H1 (cell line): ENCODE results near the gene GFOD1. TPM values are rescaled to one million over a fixed set of nuclear protein-coding genes. Genes with fewer than 3 reads are reported as not detected.

Experiments
- CTCF ChIA-PET: fragments of 300-600 bp; sonication (Branson Sonifier 250); formaldehyde crosslinking; loops from one replicate; lab custom pipeline; 2021; ENCODE audit not compliant: partially characterized antibody; lab: Charles Lee
- POLR2A ChIA-PET: fragments of 300-600 bp; sonication (Branson Sonifier 250); formaldehyde crosslinking; loops from one replicate; lab custom pipeline; 2021; ENCODE audit warnings: inconsistent platforms; ENCODE audit not compliant: partially characterized antibody; lab: Charles Lee
- DNase-seq, 2 experiments: peaks; one replicate each; pipeline versions ENCODE4 v3.0.0 to v3.0.0-alpha.2; 2010 to 2022; ENCODE audit warnings: low spot score in 2 of 2, low read depth in 1 of 2, mixed read lengths in 1 of 2
- FAIRE-seq: peaks from 2 replicates; lab custom pipeline; 2011; peaks lifted over from hg19 to GRCh38; lab: Jason Lieb, UNC
- H2AFZ ChIP-seq: 2 replicates; pipeline ENCODE4 v1.8.1; 2012; ENCODE audit warnings: low read length, inconsistent platforms
- H2AK5ac ChIP-seq: 2 replicates; pipeline ENCODE4 v1.6.1; 2013; ENCODE audit warnings: low read depth, low read length
- H2BK120ac ChIP-seq: replicated peaks from 2 replicates; pipeline ENCODE3; 2013; ENCODE audit warnings: low read depth, low read length, inconsistent platforms
- H2BK12ac ChIP-seq: 2 replicates; pipeline ENCODE4 v1.6.1; 2013; ENCODE audit warnings: low read depth, low read length
- H2BK15ac ChIP-seq: 2 replicates; pipeline ENCODE4 v1.6.1; 2013; ENCODE audit warnings: low read length
- H2BK20ac ChIP-seq: 2 replicates; pipeline ENCODE4 v1.6.1; 2013; ENCODE audit warnings: low read length
- H2BK5ac ChIP-seq: 2 replicates; pipeline ENCODE4 v1.6.1; 2013; ENCODE audit warnings: low read depth, low read length
- H3K14ac ChIP-seq: 2 replicates; pipeline ENCODE4 v1.6.1; 2013; ENCODE audit warnings: inconsistent platforms; ENCODE audit not compliant: insufficient read length
- H3K18ac ChIP-seq: 2 replicates; pipeline ENCODE4 v1.6.1; 2013; ENCODE audit warnings: low read length; ENCODE audit errors: extremely low read depth
- H3K23ac ChIP-seq: 2 replicates; pipeline ENCODE4 v1.6.1; 2013; ENCODE audit warnings: inconsistent platforms; ENCODE audit not compliant: insufficient read length
- H3K23me2 ChIP-seq: 2 replicates; pipeline ENCODE4 v1.6.1; 2013; ENCODE audit warnings: low read depth, low read length
- H3K27ac ChIP-seq: 2 replicates; pipeline ENCODE4 v1.6.1; 2011; ENCODE audit warnings: low read depth, low read length, inconsistent platforms
- H3K27me3 ChIP-seq, 4 experiments: replicated peaks in 1 of 4; 1 replicate in 1 of 4; 2 replicates in 3 of 4; pipeline versions ENCODE4 v1.6.1 to v1.8.1; 2011 to 2013; ENCODE audit warnings: low read length in 3 of 4, mild to moderate bottlenecking in 3 of 4, inconsistent platforms in 2 of 4, mixed read lengths in 2 of 4, moderate library complexity in 1 of 4; ENCODE audit not compliant: control insufficient read depth in 3 of 4, insufficient read depth in 3 of 4; ENCODE audit errors: extremely low read depth in 1 of 4
- H3K36me3 ChIP-seq, 4 experiments: 2 replicates each; pipeline versions ENCODE4 v1.6.1 to v1.8.1; 2011 to 2013; ENCODE audit warnings: mild to moderate bottlenecking in 4 of 4, low read length in 3 of 4, moderate library complexity in 2 of 4, control low read depth in 1 of 4, inconsistent platforms in 1 of 4; ENCODE audit not compliant: insufficient read depth in 4 of 4, control insufficient read depth in 2 of 4
- H3K4ac ChIP-seq: replicated peaks from 2 replicates; pipeline ENCODE3; 2013; ENCODE audit warnings: low read length, low read depth, mixed read lengths, inconsistent platforms; ENCODE audit not compliant: insufficient read length
- H3K4me1 ChIP-seq, 4 experiments: replicated peaks in 1 of 4; 1 replicate in 1 of 4; 2 replicates in 3 of 4; pipeline versions ENCODE4 v1.6.1 to v1.8.1; 2011 to 2013; ENCODE audit warnings: low read length in 3 of 4, inconsistent platforms in 2 of 4, mixed read lengths in 1 of 4; ENCODE audit not compliant: insufficient read depth in 4 of 4, control insufficient read depth in 3 of 4
- H3K4me2 ChIP-seq, 2 experiments: 2 replicates each; pipeline versions ENCODE4 v1.6.1 to v1.8.1; 2011 to 2013; ENCODE audit warnings: low read depth in 2 of 2, low read length in 2 of 2, control low read depth in 1 of 2, inconsistent platforms in 1 of 2, mild to moderate bottlenecking in 1 of 2; ENCODE audit not compliant: insufficient read depth in 1 of 2
- H3K4me3 ChIP-seq, 4 experiments: fragments of 200-600, 300-600 bp in 1 of 4; sonication (generic), shearing (Covaris generic), sonication (Bioruptor Twin) in 1 of 4; 2 replicates each; pipeline versions ENCODE4 v1.5.1 to v1.8.1; 2011 to 2016; ENCODE audit warnings: low read length in 4 of 4, low read depth in 3 of 4, control low read depth in 2 of 4, inconsistent platforms in 2 of 4, mild to moderate bottlenecking in 2 of 4, mixed read lengths in 1 of 4, moderate library complexity in 1 of 4; ENCODE audit not compliant: insufficient read depth in 2 of 4; ENCODE audit errors: extremely low read depth in 1 of 4
- H3K56ac ChIP-seq: replicated peaks from 2 replicates; pipeline ENCODE3; 2013; ENCODE audit warnings: low read depth, mild to moderate bottlenecking, mixed read lengths, low read length, inconsistent platforms; ENCODE audit not compliant: insufficient read length
- H3K79me1 ChIP-seq: 2 replicates; pipeline ENCODE4 v1.6.1; 2013; ENCODE audit warnings: low read depth, low read length, control low read depth
- H3K79me2 ChIP-seq, 2 experiments: 2 replicates each; pipeline versions ENCODE4 v1.6.1 to v1.8.1; 2012 to 2013; ENCODE audit warnings: low read length in 2 of 2, mild to moderate bottlenecking in 2 of 2, inconsistent platforms in 1 of 2; ENCODE audit not compliant: insufficient read depth in 2 of 2, control insufficient read depth in 1 of 2
- H3K9ac ChIP-seq, 4 experiments: replicated peaks in 1 of 4; 1 replicate in 1 of 4; 2 replicates in 3 of 4; pipeline versions ENCODE4 v1.6.1 to v1.8.1; 2011 to 2013; ENCODE audit warnings: low read depth in 3 of 4, low read length in 3 of 4, control low read depth in 2 of 4, mild to moderate bottlenecking in 2 of 4, moderate library complexity in 2 of 4, inconsistent platforms in 1 of 4; ENCODE audit errors: extremely low read depth in 1 of 4
- H3K9me3 ChIP-seq, 2 experiments: 2 replicates each; pipeline versions ENCODE4 v1.6.1 to v1.8.1; 2012 to 2013; ENCODE audit warnings: mild to moderate bottlenecking in 2 of 2, moderate library complexity in 2 of 2, control low read depth in 1 of 2, inconsistent platforms in 1 of 2, low read depth in 1 of 2, low read length in 1 of 2, mixed read lengths in 1 of 2; ENCODE audit not compliant: insufficient read depth in 2 of 2
- H4K20me1 ChIP-seq, 2 experiments: replicated peaks in 1 of 2; 2 replicates each; pipeline versions ENCODE3 to v1.8.1; 2011 to 2013; ENCODE audit warnings: inconsistent platforms in 2 of 2, low read length in 2 of 2, mild to moderate bottlenecking in 1 of 2; ENCODE audit not compliant: insufficient read depth in 2 of 2, control insufficient read depth in 1 of 2
- H4K5ac ChIP-seq: 2 replicates; pipeline ENCODE4 v1.6.1; 2013; ENCODE audit warnings: low read length, low read depth, mixed read lengths, inconsistent platforms; ENCODE audit not compliant: insufficient read length
- H4K8ac ChIP-seq: 2 replicates; pipeline ENCODE4 v1.8.0; 2013; ENCODE audit warnings: mild to moderate bottlenecking, moderate library complexity, low read length, inconsistent platforms; ENCODE audit not compliant: insufficient read depth; ENCODE audit errors: extremely low read depth
- H4K91ac ChIP-seq: replicated peaks from 2 replicates; pipeline ENCODE3; 2013; ENCODE audit warnings: low read length, mixed read lengths, inconsistent platforms; ENCODE audit not compliant: insufficient read length
- EGR1 ChIP-seq: IDR thresholded peaks from 2 replicates; pipeline ENCODE4 v1.6.1; 2011; ENCODE audit warnings: low read depth, low read length, borderline replicate concordance
- EP300 ChIP-seq, 2 experiments: IDR thresholded peaks; 1 replicate in 1 of 2; 2 replicates in 1 of 2; pipeline ENCODE4 v1.6.1; 2011 to 2012; ENCODE audit warnings: low read depth in 2 of 2, low read length in 2 of 2, mild to moderate bottlenecking in 2 of 2, borderline replicate concordance in 1 of 2, inconsistent platforms in 1 of 2, moderate library complexity in 1 of 2
- FOSL1 ChIP-seq: IDR thresholded peaks from 2 replicates; pipeline ENCODE4 v1.6.1; 2011; ENCODE audit warnings: mild to moderate bottlenecking, low read depth, low read length, moderate library complexity; ENCODE audit not compliant: insufficient read depth
- JUND ChIP-seq: IDR thresholded peaks from 2 replicates; pipeline ENCODE4 v1.6.1; 2011; ENCODE audit warnings: mild to moderate bottlenecking, improper control_type of control experiment, low read length
- SUZ12 ChIP-seq: fragments of 200-600 bp; sonication (generic); IDR thresholded peaks from 2 replicates; pipeline ENCODE4 v1.6.1; 2012; ENCODE audit warnings: mild to moderate bottlenecking, inconsistent platforms, low read length, moderate library complexity, mixed read lengths
- TBP ChIP-seq: IDR thresholded peaks from 2 replicates; pipeline ENCODE4 v1.6.1; 2011; ENCODE audit warnings: low read depth, low read length, improper control_type of control experiment
- WGBS, 2 experiments: shearing (Covaris generic) in 1 of 2; methylation state at CpG; one replicate each; pipeline versions ENCODE4 v1.1.6 to v1.1.7; 2013 to 2015; ENCODE audit warnings: low lambda C conversion rate in 2 of 2, mixed read lengths in 2 of 2, inconsistent platforms in 1 of 2, low coverage in 1 of 2, missing lambda C conversion rate in 1 of 2; ENCODE audit not compliant: insufficient replicate concordance in 2 of 2, insufficient coverage in 1 of 2, insufficient read length in 1 of 2; ENCODE audit errors: extremely low coverage in 1 of 2, missing lambda C conversion rate in 1 of 2; 5-methylcytosine and 5-hydroxymethylcytosine counted together
- polyA plus RNA-seq, 7 experiments: library from polyadenylated mRNA; depleted of rRNA in 3 of 7; stranded (reverse) in 5 of 7; unstranded in 2 of 7; fragments of >200 nt in 5 of 7; fragments of 200-250 nt in 2 of 7; gene quantifications; 1 replicate in 5 of 7; 2 replicates in 1 of 7; 4 replicates in 1 of 7; pipeline versions ENCODE4 v1.2.1 to v1.2.3, GENCODE V29; 2011 to 2013; ENCODE audit warnings: missing spikeins in 2 of 7, mixed read lengths in 2 of 7
- total RNA-seq: library from RNA; stranded (reverse); fragmentation: NEBNext Ultra II Directional; extraction: Animal tissue kit (Norgen Biotek cat#: 25700); gene quantifications from 2 replicates; pipeline ENCODE4 v1.2.1, GENCODE V29; 2021
- TF ChIP-seq, protein P1 (sequence below): IDR thresholded peaks from 2 replicates; pipeline ENCODE4 v1.6.1; 2011; ENCODE audit warnings: low read length, improper control_type of control experiment
- TF ChIP-seq, protein P2 (sequence below): IDR thresholded peaks from 2 replicates; pipeline ENCODE4 v1.6.1; 2012; ENCODE audit warnings: inconsistent platforms

The GFOD1 gene
- total and polyA plus RNA-seq, 2 of the 8 experiments (the other 6 are each of a cell fraction or from before 2014, with no cell fraction given): 2.5 to 8.8 TPM

DNA sequence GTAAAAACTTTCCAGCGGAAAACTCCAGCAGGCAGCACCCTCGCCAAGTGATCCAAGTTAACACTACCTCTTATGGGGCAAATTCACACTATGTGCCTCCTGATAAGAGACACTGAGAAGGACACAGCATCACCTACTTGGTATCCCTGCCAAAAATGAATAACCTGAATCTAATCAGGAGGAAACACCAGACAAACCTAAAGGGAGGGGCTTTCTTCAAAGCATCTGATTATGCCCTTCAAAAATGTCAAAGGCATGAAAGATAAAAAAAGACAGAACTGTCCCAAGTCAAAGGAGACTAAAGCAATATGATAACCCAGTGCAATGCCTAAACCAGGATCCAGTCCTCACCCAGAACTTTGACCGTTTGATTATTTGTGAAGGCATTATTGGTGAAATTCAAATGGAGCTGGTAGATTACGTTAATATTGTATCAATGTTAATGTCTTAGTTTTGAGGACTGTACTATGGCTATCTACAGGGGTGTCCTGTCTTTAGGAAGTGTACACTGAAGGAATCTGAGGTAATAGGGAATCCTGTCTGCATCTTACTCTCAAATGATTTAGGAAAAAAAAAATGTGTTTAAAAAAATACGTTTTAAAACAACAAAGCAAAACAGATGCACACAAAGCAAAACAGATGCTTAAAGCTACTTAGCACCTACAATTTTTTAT lies 167.4 kb downstream of the GFOD1 start:
- no peak overlapping the region for H3K14ac ChIP-seq
- no peak overlapping the region for H4K5ac ChIP-seq
- no peak overlapping the region for H3K4me2 ChIP-seq
- no peak overlapping the region for H3K23ac ChIP-seq
- no peak for DNase-seq
- H3K36me3 ChIP-seq: peaks cover 24 to 87% (median 67%) of the 10 kb centered on the region in 4 experiments
- H2AK5ac ChIP-seq: no peak overlapping the region
- TF ChIP-seq, protein P1, sequence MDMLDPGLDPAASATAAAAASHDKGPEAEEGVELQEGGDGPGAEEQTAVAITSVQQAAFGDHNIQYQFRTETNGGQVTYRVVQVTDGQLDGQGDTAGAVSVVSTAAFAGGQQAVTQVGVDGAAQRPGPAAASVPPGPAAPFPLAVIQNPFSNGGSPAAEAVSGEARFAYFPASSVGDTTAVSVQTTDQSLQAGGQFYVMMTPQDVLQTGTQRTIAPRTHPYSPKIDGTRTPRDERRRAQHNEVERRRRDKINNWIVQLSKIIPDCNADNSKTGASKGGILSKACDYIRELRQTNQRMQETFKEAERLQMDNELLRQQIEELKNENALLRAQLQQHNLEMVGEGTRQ: no peak
- TF ChIP-seq JUND: no peak
- TF ChIP-seq EP300 (IDR thresholded peaks at IDR 0.05; ENCODE audit: borderline replicate concordance in 1 of 2, low read depth in 2 of 2, low read length in 2 of 2): no peak
- TF ChIP-seq, protein P2, sequence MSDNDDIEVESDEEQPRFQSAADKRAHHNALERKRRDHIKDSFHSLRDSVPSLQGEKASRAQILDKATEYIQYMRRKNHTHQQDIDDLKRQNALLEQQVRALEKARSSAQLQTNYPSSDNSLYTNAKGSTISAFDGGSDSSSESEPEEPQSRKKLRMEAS: no peak
- TF ChIP-seq FOSL1: no peak
- no peak for TF ChIP-seq TBP
- TF ChIP-seq EGR1: no peak
- no peak for TF ChIP-seq SUZ12
- no peak overlapping the region for H2BK15ac ChIP-seq
- 91% methylated on average over 5 of the region's 5 CpGs; no CpG with 5 or more reads in 1 of the 2 experiments for WGBS, 2 experiments
- no peak overlapping the region for H3K9ac ChIP-seq
- H2BK20ac ChIP-seq: no peak overlapping the region
- H3K23me2 ChIP-seq: no peaks in the 10 kb centered on the region
- CTCF ChIA-PET: interaction anchor here (0.6 kb wide), 1 partner anchor 10 kb away, joined by 4 read pairs; no protein-coding TSS in a partner anchor
- H2BK5ac ChIP-seq: no peak overlapping the region
- no peak overlapping the region for H2AFZ ChIP-seq
- no peak overlapping the region for H4K91ac ChIP-seq
- no peak overlapping the region for H3K4me3 ChIP-seq
- no peak overlapping the region for H3K18ac ChIP-seq
- no peak overlapping the region for H2BK12ac ChIP-seq
- no peaks in the 10 kb centered on the region for H3K79me1 ChIP-seq
- no peaks in the 10 kb centered on the region for H3K27me3 ChIP-seq
- no peak overlapping the region for H3K4ac ChIP-seq
- H4K20me1 ChIP-seq: no peaks in the 10 kb centered on the region
- POLR2A ChIA-PET: interaction anchor here (1.9 kb wide), 1 partner anchor 9 kb away, joined by 14 read pairs; no protein-coding TSS in a partner anchor
- H2BK120ac ChIP-seq: no peak overlapping the region
- H3K56ac ChIP-seq: no peak overlapping the region
- H3K79me2 ChIP-seq: no peaks in the 10 kb centered on the region
- H3K27ac ChIP-seq: no peak overlapping the region
- no peaks in the 10 kb centered on the region for H3K9me3 ChIP-seq
- H3K4me1 ChIP-seq: no peaks in the 10 kb centered on the region
- H4K8ac ChIP-seq: no peak overlapping the region
- no peak for FAIRE-seq
